Measurements from ENCODE around the gene SORCS2.
"Not testable (repeated sequence)": the region's sequence is repeated elsewhere in the genome, so short reads cannot be mapped to it uniquely, and the experiment has no call there.

Gene SORCS2

GRCh38 chr4:7451434-7451789 is 259.1 kb downstream of the SORCS2 start:
- no peaks in the 10 kb centered on the region for H3K4me1 ChIP-seq (ENCODE audit: insufficient read depth, low read length)
- no peak overlapping the region for H3K27ac ChIP-seq (ENCODE audit: low read depth, low read length)
- H3K36me3 ChIP-seq (ENCODE audit: insufficient read depth, low read length): no peaks in the 10 kb centered on the region
- no peak overlapping the region for H3K4me3 ChIP-seq (ENCODE audit: low read length)
- H3K9ac ChIP-seq (ENCODE audit: low read depth, low read length): no peak overlapping the region
- no peaks in the 10 kb centered on the region for H3K27me3 ChIP-seq (ENCODE audit: insufficient read depth, low read length)
- 79% methylated on average over 2 of the region's 2 CpGs for WGBS
- no peaks in the 10 kb centered on the region for H3K9me3 ChIP-seq (ENCODE audit: insufficient read depth, low read depth, low read length)

- no peak overlapping the region for H3K9ac ChIP-seq (ENCODE audit: low read depth, low read length)
- no peaks in the 10 kb centered on the region for H3K4me1 ChIP-seq (ENCODE audit: insufficient read depth, low read length)
- H3K27ac ChIP-seq (ENCODE audit: low read depth, low read length): no peak overlapping the region
- WGBS: 87% methylated on average over 6 of the region's 6 CpGs
- H3K4me3 ChIP-seq (ENCODE audit: low read length): no peak overlapping the region
- no peaks in the 10 kb centered on the region for H3K36me3 ChIP-seq (ENCODE audit: insufficient read depth, low read length)
- no peaks in the 10 kb centered on the region for H3K27me3 ChIP-seq (ENCODE audit: insufficient read depth, low read length)
- H3K9me3 ChIP-seq (ENCODE audit: insufficient read depth, low read depth, low read length): no peaks in the 10 kb centered on the region
Measured at GRCh38 chr4:7451800-7452199, 259.5 kb downstream of the SORCS2 start.

GRCh38 chr4:7452802-7453201 is 260.5 kb downstream of the SORCS2 start:
- not testable (repeated sequence) for H3K27me3 ChIP-seq (ENCODE audit: insufficient read depth, low read length); H3K9ac ChIP-seq (ENCODE audit: low read depth, low read length); H3K9me3 ChIP-seq (ENCODE audit: insufficient read depth, low read depth, low read length); H3K4me1 ChIP-seq (ENCODE audit: insufficient read depth, low read length); H3K27ac ChIP-seq (ENCODE audit: low read depth, low read length); H3K4me3 ChIP-seq (ENCODE audit: low read length); H3K36me3 ChIP-seq (ENCODE audit: insufficient read depth, low read length)
- WGBS: 78% methylated on average over 9 of the region's 9 CpGs

- Histone ChIP-seq H3K36me3 (ENCODE audit: insufficient read depth, low read length) (no peaks in the 10 kb centered on the region), H3K27me3 (ENCODE audit: insufficient read depth, low read length) (no peaks in the 10 kb centered on the region), H3K9ac (ENCODE audit: low read depth, low read length) (no peak overlapping the region), H3K4me1 (ENCODE audit: insufficient read depth, low read length) (no peaks in the 10 kb centered on the region), H3K9me3 (ENCODE audit: insufficient read depth, low read depth, low read length) (no peaks in the 10 kb centered on the region), H3K27ac (ENCODE audit: low read depth, low read length) (no peak overlapping the region), H3K4me3 (ENCODE audit: low read length) (no peak overlapping the region)
- 89% methylated on average over 16 of the region's 16 CpGs for WGBS
Measured at GRCh38 chr4:7457201-7458065, 265.1 kb downstream of the SORCS2 start.

GRCh38 chr4:7458066-7458425 is 265.7 kb downstream of the SORCS2 start:
- Histone ChIP-seq H3K27me3 (ENCODE audit: insufficient read depth, low read length) (no peaks in the 10 kb centered on the region), H3K27ac (ENCODE audit: low read depth, low read length) (no peak overlapping the region), H3K4me3 (ENCODE audit: low read length) (no peak overlapping the region), H3K4me1 (ENCODE audit: insufficient read depth, low read length) (no peaks in the 10 kb centered on the region), H3K9ac (ENCODE audit: low read depth, low read length) (no peak overlapping the region), H3K9me3 (ENCODE audit: insufficient read depth, low read depth, low read length) (no peaks in the 10 kb centered on the region), H3K36me3 (ENCODE audit: insufficient read depth, low read length) (no peaks in the 10 kb centered on the region)
- 88% methylated on average over 9 of the region's 9 CpGs for WGBS

GRCh38 chr4:7458477-7458876 is 266.1 kb downstream of the SORCS2 start:
- 95% methylated on average over 4 of the region's 4 CpGs for WGBS
- H3K9ac ChIP-seq (ENCODE audit: low read depth, low read length): no peak overlapping the region
- H3K9me3 ChIP-seq (ENCODE audit: insufficient read depth, low read depth, low read length): no peaks in the 10 kb centered on the region
- no peak overlapping the region for H3K27ac ChIP-seq (ENCODE audit: low read depth, low read length)
- no peak overlapping the region for H3K4me3 ChIP-seq (ENCODE audit: low read length)
- no peaks in the 10 kb centered on the region for H3K4me1 ChIP-seq (ENCODE audit: insufficient read depth, low read length)
- H3K27me3 ChIP-seq (ENCODE audit: insufficient read depth, low read length): no peaks in the 10 kb centered on the region
- no peaks in the 10 kb centered on the region for H3K36me3 ChIP-seq (ENCODE audit: insufficient read depth, low read length)

- H3K9ac ChIP-seq (ENCODE audit: low read depth, low read length): no peak overlapping the region
- H3K27me3 ChIP-seq (ENCODE audit: insufficient read depth, low read length): no peaks in the 10 kb centered on the region
- H3K27ac ChIP-seq (ENCODE audit: low read depth, low read length): no peak overlapping the region
- H3K9me3 ChIP-seq (ENCODE audit: insufficient read depth, low read depth, low read length): no peaks in the 10 kb centered on the region
- no peak overlapping the region for H3K4me3 ChIP-seq (ENCODE audit: low read length)
- 95% methylated on average over 8 of the region's 8 CpGs for WGBS
- H3K36me3 ChIP-seq (ENCODE audit: insufficient read depth, low read length): no peaks in the 10 kb centered on the region
- H3K4me1 ChIP-seq (ENCODE audit: insufficient read depth, low read length): no peaks in the 10 kb centered on the region
Measured at GRCh38 chr4:7459471-7459870, 267.1 kb downstream of the SORCS2 start.

- Histone ChIP-seq H3K27me3 (ENCODE audit: insufficient read depth, low read length) (no peaks in the 10 kb centered on the region), H3K27ac (ENCODE audit: low read depth, low read length) (no peak overlapping the region), H3K9ac (ENCODE audit: low read depth, low read length) (no peak overlapping the region), H3K4me1 (ENCODE audit: insufficient read depth, low read length) (no peaks in the 10 kb centered on the region), H3K9me3 (ENCODE audit: insufficient read depth, low read depth, low read length) (no peaks in the 10 kb centered on the region), H3K36me3 (ENCODE audit: insufficient read depth, low read length) (no peaks in the 10 kb centered on the region), H3K4me3 (ENCODE audit: low read length) (no peak overlapping the region)
- 89% methylated on average over 17 of the region's 17 CpGs for WGBS
Measured at GRCh38 chr4:7460566-7460965, 268.2 kb downstream of the SORCS2 start.

- peaks cover 4% of the 10 kb centered on the region; the same call in 1 of the 2 replicates for H3K9me3 ChIP-seq (ENCODE audit: insufficient read depth, low read depth, low read length)
- H3K9ac ChIP-seq (ENCODE audit: low read depth, low read length): no peak overlapping the region
- H3K4me1 ChIP-seq (ENCODE audit: insufficient read depth, low read length): no peaks in the 10 kb centered on the region
- no peaks in the 10 kb centered on the region for H3K27me3 ChIP-seq (ENCODE audit: insufficient read depth, low read length)
- H3K4me3 ChIP-seq (ENCODE audit: low read length): no peak overlapping the region
- no peak overlapping the region for H3K27ac ChIP-seq (ENCODE audit: low read depth, low read length)
- WGBS: 74% methylated on average over 17 of the region's 17 CpGs
- H3K36me3 ChIP-seq (ENCODE audit: insufficient read depth, low read length): no peaks in the 10 kb centered on the region
Measured at GRCh38 chr4:7461230-7461629, 268.9 kb downstream of the SORCS2 start.

- Histone ChIP-seq H3K9ac (ENCODE audit: low read depth, low read length) (no peak overlapping the region), H3K27ac (ENCODE audit: low read depth, low read length) (no peak overlapping the region), H3K36me3 (ENCODE audit: insufficient read depth, low read length) (no peaks in the 10 kb centered on the region), H3K4me1 (ENCODE audit: insufficient read depth, low read length) (no peaks in the 10 kb centered on the region), H3K9me3 (ENCODE audit: insufficient read depth, low read depth, low read length) (peaks cover 6% of the 10 kb centered on the region; the same call in 1 of the 2 replicates), H3K27me3 (ENCODE audit: insufficient read depth, low read length) (no peaks in the 10 kb centered on the region), H3K4me3 (ENCODE audit: low read length) (no peak overlapping the region)
- WGBS: 55% methylated on average over 11 of the region's 11 CpGs
Measured at GRCh38 chr4:7462509-7462971, 270.2 kb downstream of the SORCS2 start.

- Histone ChIP-seq H3K4me1 (ENCODE audit: insufficient read depth, low read length) (no peaks in the 10 kb centered on the region), H3K27me3 (ENCODE audit: insufficient read depth, low read length) (no peaks in the 10 kb centered on the region), H3K9me3 (ENCODE audit: insufficient read depth, low read depth, low read length) (peaks cover 6% of the 10 kb centered on the region; the same call in 1 of the 2 replicates), H3K36me3 (ENCODE audit: insufficient read depth, low read length) (no peaks in the 10 kb centered on the region), H3K27ac (ENCODE audit: low read depth, low read length) (no peak overlapping the region), H3K4me3 (ENCODE audit: low read length) (no peak overlapping the region), H3K9ac (ENCODE audit: low read depth, low read length) (no peak overlapping the region)
- WGBS: 94% methylated on average over 20 of the region's 20 CpGs
Measured at GRCh38 chr4:7463566-7464258, 271.4 kb downstream of the SORCS2 start.

Measured in HUES64 (cell line).